Inflammatory macrophage treated with lipopolysaccharide for 4 hours (primary cell): ENCODE measurements around the gene GABRA5.

Source experiments
- DNase-seq: peaks from one replicate; pipeline ENCODE4 v3.0.0-alpha.2; 2020

The GABRA5 gene

DNA sequence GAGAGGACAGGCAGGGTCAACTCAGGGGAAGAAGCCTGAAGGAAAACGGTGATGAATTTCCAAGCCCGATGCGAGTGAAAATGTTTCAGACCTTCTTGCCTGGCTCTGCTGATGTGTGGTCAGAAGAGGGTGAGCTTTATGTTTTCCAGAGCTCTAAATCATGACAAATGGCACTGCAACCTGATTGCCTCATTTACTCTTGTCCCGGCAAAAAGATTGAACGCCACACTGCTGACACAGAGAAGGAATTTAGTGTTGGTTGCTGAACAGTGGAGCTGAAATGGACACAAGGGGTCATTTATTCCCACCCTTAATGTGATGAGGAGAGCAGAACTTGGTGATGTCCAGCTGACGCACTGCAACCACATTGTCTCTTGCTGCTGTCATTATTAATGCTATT, 68.0 kb downstream of the GABRA5 start:
- DNase-seq, result no peak

DNA sequence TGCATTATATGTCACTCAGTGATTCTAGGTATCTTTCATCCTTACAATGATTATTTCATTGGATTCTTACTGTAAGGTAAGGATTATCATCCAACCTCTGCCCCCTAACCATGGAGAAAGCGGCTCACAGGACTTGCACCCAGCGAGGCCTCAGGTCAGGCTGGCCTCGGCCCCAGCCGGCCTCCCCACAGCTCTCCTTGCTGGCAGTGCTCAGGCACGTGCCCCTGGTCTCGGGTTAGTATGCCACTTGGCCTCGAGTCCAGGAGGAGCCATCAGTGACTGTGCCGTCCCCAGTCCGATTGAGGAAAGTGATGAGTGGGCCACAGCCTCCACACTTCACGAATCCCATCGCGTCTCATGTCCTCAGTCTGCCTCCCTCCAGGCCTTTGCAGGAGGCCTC, 68.5 kb downstream of the GABRA5 start:
- DNase-seq, result no peak

DNA sequence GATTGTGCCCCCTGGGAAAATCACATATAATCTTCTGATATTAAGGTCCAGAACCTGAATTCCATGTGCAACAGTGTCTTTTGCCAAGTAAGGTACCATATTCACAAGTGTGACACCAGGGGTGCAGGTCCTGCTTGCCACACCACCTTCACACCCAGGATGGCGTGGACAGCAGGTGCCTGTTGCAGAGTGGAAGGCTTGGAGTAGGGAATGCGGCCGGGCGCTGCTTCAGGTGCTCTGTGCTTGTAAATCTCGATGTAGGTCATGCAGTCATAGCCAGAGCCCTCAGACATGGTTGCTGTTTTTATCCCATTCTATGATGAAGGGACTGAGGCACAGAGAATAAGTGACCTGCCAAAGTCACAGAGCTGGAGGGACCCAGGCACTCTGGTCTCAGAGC, 69.6 kb downstream of the GABRA5 start:
- DNase-seq, result no peak

DNA sequence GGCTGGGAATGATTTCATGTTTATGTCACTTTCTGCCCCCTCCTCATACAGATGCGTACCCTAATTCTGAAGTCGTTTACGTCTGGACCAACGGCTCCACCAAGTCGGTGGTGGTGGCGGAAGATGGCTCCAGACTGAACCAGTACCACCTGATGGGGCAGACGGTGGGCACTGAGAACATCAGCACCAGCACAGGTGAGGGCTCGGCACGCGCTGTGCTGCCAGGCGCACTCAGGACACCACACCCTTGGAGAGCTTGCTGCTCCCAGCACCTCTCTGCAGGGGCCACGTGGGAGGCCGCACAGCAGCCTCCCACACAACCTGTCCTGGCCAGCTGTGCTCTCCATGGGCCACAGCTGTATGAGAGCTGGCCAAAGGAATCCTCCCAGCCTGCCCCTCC, 70.3 kb downstream of the GABRA5 start:
- DNase-seq, result no peak

DNA sequence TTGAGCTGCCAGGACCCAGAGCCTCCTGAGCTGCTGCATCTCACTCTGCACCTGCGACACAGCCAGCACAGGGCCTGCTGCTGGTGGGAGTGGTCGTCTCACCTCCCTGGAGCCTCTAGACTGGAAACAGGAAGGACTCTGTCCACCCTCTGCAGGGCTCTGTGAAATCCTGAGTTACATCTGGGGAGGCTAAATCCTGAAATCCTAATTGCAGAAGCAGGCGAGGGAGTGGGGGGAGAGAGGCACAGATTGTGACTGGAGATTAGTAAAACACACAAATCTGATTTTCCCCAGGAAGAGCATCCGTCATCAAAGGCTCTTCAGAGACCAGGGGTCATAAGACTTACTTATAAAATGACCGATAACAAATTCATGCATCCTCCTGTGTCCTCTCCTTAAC, 72.5 kb downstream of the GABRA5 start:
- DNase-seq, result no peak

DNA sequence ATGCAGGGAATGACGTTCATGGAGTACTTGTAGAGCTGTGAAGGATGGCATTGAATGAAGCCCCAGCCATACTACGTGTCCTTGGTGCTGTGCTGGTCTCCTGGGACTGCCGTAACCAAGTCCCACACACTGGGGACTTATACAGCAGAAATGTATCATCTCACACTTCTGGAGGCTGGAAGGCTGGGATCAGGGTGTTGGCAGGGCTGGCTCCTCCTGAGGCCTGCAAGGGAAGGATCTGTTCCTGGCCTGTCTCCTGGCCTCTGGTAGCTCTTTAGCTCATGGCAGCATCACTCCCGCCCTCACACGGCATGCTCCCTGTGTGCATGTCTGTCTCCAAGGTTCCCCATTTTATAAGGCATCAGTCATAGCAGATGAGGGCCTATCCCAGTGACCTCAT, 74.6 kb downstream of the GABRA5 start:
- no peak for DNase-seq

DNA sequence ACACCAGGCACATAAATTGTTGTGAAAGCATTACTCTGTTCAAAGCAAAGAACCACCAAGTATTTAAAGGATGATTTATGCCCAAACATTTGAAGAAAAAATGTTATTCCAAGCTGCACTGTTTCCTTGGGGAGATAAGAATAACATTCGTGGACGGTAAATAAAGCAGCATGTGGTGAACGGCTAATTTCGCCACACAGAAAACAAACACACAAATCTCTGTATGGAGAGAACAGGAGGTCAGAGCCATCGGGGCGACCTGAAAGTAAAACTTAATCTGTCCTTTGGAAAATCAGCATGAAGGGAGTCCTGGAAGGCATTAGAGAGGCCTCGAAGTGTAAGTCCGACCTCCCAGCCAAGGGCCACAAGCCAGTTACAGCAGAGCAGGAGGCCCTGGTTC, 77.0 kb downstream of the GABRA5 start:
- DNase-seq, result no peak

DNA sequence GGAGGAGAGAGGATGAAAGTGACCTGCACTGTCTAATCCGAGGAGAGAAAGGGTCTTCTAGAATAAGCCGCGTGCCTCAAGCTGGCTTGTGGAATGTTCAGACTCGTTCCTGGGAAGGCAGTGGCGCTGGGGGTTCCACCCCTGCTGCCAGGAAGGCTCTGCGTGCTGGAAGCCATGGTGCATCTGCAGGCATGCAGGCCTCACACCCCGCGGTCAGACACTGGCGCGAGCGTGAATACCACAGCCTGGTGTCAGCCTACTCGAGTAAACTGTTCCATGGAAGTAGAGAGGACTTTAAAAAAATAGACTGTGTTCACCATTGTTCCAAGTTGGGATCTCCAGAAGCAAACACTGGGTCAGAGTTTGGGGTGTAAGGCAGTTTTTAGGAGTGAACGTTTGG, 78.2 kb downstream of the GABRA5 start:
- DNase-seq, result no peak

DNA sequence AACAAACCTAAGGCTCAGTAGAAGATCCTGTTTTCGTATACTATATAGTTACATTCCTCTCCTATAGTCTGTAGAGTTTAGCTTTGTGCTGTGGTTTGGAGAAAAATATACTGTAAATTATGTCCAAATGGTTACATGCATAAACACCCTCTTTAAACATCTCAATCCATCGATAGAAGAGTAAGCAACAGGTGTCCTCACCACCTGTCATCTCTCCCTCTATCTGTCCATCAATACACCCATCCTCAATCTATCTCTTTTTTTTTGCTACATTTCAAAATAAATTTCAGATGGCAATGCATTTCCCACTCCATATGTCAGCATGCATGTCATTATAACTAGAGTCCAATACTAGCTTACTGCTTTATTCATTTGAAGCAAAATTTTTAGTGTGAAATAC, 83.1 kb downstream of the GABRA5 start:
- no peak for DNase-seq

DNA sequence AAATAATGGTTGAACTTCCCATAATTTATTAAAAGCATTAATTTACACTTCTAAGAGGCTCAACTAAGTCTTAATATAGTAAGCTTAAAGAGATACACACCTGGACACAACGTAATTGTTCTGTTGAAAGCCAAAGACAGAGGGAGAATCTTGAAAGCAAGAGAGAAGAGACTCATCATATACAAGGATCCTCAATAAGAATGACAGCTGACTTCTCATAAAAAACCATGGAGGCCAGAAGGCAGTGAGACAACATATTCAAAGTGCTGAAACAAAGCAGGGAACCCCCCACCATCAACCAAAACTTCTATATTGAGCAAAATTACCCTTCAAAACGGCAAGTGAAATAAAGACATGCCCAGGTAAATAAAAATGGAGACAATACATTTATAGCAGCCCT, 87.5 kb downstream of the GABRA5 start:
- DNase-seq, result no peak

DNA sequence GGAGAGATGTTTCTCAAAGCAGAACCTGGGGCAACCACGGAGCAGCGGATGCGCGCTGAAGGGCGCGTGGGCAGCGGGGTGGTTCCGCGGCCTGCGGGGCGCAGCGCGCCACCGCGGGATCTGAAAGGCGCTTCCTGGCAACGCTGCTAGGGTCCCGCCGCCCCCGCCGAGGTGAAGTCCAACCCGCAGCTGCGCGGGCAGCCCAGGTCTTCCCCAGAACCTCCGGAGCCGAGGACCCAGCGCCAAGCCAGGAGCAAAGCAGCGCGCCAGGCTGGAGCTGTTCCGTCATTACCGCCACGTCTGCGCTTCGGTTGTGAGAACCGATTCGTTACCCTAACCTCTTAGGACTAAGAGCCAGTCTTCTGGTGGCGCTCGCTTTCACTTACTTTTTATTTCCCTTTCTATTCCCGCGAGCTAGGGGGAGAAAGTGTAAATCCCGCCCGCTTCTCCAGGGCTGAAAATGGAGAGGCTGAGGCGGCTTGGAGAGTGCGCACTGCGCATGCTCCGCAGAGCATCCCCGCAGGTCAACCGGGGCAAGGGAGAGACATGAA, 100.9 kb downstream of the GABRA5 start:
- DNase-seq, result no peak

DNA sequence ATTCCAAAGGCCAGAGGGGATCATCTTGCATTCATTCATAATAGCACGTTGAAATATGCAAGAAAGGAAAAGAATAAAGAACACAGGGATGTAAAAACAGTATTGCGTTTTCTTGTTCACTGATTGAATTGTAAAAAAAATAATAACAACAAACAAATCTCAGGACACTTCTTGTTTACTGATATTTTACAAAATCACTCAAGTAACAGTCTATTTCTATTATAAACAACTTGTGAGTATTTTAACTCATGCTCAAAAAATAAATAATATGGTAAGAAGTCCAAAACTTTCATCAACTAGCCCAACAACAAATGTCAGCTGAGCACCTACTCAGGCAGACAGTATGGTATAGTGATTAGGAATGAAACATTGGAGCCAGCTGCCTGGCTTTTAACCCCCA, 101.9 kb downstream of the GABRA5 start:
- no peak for DNase-seq

DNA sequence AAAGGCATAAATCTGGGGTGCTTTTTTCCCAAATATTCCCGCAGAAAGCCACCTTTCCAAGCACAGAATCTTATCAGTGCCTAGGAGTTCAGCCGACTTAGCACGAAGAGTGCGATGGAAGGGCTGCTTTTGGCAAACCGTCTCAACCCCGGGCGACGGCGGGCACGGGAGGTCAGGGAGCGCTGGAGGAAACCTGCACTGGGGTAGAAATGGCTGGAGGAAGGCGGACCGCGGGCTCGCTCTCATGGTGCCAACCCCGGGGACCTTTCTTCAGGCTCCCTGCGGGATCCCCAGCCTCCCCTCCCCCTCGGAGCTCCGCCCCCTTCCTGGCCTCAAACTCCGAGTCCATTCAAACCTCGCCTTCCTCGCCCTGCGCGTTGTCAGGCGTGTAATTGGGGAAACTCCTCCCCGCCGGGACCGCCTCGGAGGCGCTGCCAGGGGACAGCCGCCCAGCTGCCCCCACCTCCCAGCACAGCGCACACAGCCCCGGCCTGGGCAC, 103.9 kb downstream of the GABRA5 start, which contains the start of gene GABRG3:
GABRG3 (plus strand) TSS at position 470 of the 499 bp plus-strand sequence.
- DNase-seq, result no peak

DNA sequence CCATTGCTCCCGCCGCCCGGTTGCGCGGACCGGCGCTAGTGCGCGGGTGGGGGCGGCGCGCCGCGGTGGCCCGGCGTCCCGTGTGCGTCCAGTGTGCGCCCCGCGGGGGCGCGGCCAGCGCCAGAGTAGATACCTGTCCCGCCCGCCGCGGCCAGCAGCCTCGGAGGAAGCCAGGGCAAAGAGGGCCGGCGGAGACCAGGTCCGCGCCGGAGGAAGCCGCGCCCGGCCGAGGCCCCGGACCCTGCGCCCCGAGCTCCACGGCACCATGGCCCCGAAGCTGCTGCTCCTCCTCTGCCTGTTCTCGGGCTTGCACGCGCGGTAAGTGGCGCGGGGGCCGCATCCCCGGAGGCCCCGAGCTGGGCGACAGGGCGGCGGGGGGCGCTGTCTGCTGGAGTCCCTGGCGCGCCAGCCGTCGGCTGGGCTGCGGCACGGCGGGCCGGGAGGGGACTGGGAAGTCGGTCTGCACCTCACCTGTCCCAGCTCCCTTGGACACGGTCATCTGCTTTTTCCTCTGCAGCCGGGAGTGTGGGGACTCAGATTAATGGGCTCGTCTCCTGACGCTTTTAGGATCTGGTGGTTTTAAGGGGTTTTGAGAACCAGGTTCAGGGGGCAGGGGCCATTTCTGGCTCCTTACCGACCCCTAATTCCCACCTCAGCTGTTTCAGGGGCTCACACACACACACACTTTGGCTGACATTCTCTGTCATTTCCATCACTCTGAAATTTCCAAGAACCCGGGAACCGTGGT, 104.6 kb downstream of the GABRA5 start:
- no peak for DNase-seq

DNA sequence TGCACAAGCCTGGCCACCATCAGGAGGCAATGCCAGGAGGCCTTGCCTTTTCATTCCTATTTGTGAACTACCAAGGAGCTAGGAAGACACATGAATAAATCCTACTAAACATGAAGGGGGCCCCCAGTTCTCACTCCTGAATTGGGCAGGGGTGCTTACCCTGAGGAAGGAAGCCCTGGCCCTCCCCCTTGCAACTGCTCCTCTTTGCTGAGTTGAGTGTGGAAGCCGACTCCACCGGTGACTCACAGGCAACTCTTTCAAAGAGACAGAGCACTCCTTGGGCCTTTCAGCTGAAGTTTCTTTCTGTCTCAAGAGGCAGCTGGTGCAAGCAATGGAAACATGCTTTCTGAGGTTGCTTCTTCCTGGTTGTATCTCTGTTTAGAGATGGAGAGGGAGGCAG, 105.8 kb downstream of the GABRA5 start:
- no peak for DNase-seq

DNA sequence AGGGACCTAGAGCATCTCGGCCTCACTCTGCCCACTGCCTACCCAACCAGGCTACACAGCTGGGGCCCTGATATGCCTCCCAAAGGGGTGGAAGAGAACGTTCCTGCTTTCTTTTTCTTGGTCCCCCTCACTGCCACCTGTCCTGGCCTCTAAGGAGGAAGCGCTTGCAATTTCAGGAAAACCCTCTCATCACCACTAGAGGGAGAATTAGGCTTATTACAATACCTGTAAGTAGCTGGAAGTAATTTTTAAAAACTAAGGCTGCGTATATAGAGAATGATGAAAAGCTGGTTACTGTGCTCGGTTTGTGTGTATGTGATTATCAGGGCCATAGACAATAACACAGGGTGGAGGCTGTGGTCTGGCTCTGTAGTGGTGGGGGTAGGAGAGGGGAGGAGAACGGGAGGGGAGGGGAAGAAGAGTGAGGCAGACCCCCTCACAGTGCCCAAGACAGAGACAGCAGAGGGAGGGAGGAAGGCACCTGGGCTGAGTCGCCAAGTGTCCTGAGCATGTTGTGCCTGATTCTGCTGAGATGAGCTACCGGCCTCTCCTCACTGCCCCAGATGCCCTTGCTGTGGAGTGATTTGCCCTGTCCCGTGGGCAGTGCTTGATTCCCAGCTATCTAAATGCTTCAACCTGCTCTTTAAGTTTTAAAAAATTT, 107.4 kb downstream of the GABRA5 start:
- no peak for DNase-seq

DNA sequence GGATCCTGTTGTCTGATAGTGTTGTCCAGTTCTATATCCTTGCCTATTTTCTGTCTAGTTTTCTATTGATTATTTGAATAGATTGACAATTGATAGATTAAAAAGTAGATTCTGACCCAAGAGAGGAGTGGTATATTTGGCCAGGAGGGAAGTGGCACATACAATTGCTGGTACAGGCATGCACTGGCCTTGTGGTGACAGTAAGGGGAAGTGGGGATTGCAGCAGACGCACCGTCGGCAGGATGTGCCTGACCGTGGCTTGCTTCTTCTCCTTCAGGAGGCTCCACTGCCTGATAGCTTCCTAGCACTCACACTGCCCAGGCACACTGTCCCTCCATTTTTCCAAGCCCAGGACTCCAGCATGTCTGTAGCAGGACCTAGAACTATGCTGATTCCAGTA, 114.6 kb downstream of the GABRA5 start:
- DNase-seq, result no peak

DNA sequence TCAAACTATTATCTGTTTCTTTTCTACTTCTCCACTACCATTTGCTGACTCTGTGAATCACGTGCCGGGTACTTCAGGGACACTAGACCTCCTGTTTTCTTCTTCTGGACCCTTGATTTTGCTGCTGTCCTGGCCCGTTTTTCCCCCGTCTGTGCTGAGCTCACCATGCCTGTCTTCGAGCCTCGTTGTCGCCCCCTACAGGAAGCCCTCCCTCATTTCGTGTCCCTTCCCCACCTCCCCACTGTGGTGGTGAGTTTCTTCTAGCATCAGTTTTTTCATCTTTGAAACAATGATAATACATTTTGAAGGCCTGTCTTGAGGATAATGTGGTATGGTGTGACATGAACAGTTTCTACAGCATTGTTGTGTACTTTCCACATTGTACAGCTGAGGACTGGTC, 117.0 kb downstream of the GABRA5 start:
- DNase-seq, result no peak

DNA sequence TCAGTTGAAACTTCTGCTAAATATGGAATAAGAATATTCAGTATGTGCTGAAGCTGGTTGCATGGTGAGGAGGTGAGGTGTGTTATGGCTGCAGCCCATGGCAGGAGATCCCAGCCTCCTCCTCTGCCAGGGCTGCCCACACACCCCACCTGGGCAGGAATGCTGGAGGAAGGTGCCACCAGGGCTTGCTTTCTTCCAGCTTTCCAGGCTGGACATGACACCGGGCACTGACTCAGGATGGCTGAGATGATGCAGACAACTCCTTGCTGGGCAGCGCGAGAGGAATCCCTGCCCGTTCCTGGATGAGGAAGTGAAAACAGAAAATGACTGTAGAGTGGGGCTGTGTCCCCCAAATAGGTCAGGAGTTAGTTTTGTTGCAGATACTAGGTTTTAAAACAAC, 118.2 kb downstream of the GABRA5 start:
- DNase-seq, result no peak

DNA sequence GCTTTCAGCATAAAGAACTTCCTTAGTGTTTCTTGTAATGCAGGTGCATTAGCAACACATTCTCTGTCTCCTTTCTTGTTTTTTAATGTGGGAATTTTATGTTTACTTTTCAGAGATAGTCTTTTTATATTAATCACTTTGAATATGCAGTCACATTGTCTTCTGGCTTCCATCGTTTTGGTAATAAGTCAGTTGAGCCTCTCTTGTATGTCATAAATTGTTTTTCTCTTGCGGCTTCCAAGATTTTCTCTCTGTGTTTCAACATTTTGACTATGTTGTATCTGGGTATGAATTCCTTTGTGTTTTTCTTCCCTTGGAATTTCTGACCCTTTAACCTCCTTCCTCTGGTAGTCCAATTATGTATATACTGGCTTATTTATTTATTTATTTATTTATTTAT, 129.4 kb downstream of the GABRA5 start:
- no peak for DNase-seq
